Thyroid gland (tissue), 4 donors: ENCODE measurements around the gene SLC37A1.

Experiments used
- POLR2A ChIP-seq, 2 donors: fragments of 450-650 bp; IDR thresholded peaks; one replicate each; pipeline ENCODE4 v1.6.1; 2017; ENCODE audit warnings: antibody characterized with exemption in 2 of 2, mild to moderate bottlenecking in 2 of 2, moderate library complexity in 1 of 2
- TF ChIP-seq, protein P1 (sequence below), 6 experiments: fragments of 200-600 bp in 3 of 6; fragments of 450-650 bp in 3 of 6; sonication (generic) in 3 of 6; IDR thresholded peaks; one replicate each; pipeline ENCODE4 v1.5.1; 2016 to 2019; ENCODE audit warnings: antibody characterized with exemption in 6 of 6, mild to moderate bottlenecking in 2 of 6, inconsistent platforms in 1 of 6, moderate library complexity in 1 of 6

DNA sequence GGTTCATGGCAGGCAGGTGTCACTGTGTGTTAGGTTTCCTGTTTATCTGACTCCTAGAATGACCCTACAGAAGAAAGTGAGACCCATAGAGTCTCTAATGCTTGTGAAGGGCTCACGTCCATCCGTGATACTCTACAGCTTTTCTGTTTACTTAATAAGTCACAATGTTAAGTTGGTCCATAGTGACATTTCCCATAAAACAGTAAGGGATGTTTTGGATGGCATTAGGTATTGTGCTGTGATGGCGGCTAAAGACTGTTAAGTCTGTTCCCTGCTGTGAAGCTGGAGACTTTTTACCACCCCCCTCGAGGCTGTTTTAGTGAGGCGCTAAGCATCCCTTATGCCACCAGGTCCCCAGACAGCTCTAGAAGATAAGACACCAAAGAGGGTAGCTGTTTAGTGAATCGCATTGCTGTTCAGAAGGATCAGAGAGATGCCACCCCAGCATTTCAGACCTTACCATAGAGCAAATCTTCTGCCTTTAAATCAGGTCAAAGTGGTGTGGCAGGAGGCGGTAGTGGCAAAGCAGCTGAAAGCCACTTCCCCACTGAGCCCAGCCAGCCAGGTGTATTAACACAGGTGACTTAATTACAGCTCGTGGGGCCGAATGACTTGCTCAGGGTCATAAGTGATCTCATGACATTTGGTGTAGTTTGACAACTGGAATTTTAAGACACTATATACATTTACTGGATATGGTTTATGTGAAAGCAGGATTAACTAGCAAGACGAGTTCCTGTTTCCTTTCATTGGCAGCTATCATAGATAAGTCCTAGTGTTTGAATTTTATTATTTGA, 25.0 kb downstream of the SLC37A1 start:
- TF ChIP-seq, protein P1, sequence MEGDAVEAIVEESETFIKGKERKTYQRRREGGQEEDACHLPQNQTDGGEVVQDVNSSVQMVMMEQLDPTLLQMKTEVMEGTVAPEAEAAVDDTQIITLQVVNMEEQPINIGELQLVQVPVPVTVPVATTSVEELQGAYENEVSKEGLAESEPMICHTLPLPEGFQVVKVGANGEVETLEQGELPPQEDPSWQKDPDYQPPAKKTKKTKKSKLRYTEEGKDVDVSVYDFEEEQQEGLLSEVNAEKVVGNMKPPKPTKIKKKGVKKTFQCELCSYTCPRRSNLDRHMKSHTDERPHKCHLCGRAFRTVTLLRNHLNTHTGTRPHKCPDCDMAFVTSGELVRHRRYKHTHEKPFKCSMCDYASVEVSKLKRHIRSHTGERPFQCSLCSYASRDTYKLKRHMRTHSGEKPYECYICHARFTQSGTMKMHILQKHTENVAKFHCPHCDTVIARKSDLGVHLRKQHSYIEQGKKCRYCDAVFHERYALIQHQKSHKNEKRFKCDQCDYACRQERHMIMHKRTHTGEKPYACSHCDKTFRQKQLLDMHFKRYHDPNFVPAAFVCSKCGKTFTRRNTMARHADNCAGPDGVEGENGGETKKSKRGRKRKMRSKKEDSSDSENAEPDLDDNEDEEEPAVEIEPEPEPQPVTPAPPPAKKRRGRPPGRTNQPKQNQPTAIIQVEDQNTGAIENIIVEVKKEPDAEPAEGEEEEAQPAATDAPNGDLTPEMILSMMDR (IDR thresholded peaks at IDR 0.05), result no peak
- no peak for TF ChIP-seq POLR2A (IDR thresholded peaks at IDR 0.05)
